CD14-positive monocyte (primary cell): ENCODE results near the gene OR51B2. TPM values are rescaled to one million over a fixed set of nuclear protein-coding genes. Genes with fewer than 3 reads are reported as not detected.
"Not testable (repeated sequence)": the region's sequence is repeated elsewhere in the genome, so short reads cannot be mapped to it uniquely, and the experiment has no call there.

Experiments used
- DNase-seq, 3 donors: peaks; one replicate each; pipeline ENCODE4 v3.0.0-alpha.2; 2011 to 2022
- H2AFZ ChIP-seq: 2 replicates; pipeline ENCODE4 v1.6.0; 2012; ENCODE audit warnings: mild to moderate bottlenecking, low read depth, low read length, inconsistent platforms; ENCODE audit not compliant: insufficient read depth, poor library complexity, severe bottlenecking
- H3K27ac ChIP-seq, 2 donors: 1 replicate in 1 of 2; 2 replicates in 1 of 2; pipeline ENCODE4 v1.5.1; 2012 to 2013; ENCODE audit warnings: low read length in 2 of 2, control low read depth in 1 of 2, inconsistent platforms in 1 of 2, low read depth in 1 of 2, mild to moderate bottlenecking in 1 of 2
- H3K27me3 ChIP-seq, 2 donors: one replicate each; pipeline versions ENCODE4 v1.6.0 to v1.6.1; 2011 to 2013; ENCODE audit warnings: low read length in 2 of 2; ENCODE audit not compliant: control insufficient read depth in 2 of 2, insufficient read depth in 2 of 2
- H3K36me3 ChIP-seq, 2 donors: replicated peaks in 1 of 2; 1 replicate in 1 of 2; 2 replicates in 1 of 2; pipeline versions ENCODE4 v1.5.1 to v1.6.1; 2012 to 2013; ENCODE audit warnings: low read length in 2 of 2, control low read depth in 1 of 2, inconsistent platforms in 1 of 2, mild to moderate bottlenecking in 1 of 2; ENCODE audit not compliant: insufficient read depth in 2 of 2, control insufficient read depth in 1 of 2
- H3K4me1 ChIP-seq, 2 donors: 1 replicate in 1 of 2; 2 replicates in 1 of 2; pipeline versions ENCODE4 v1.5.1 to v1.6.1; 2012 to 2013; ENCODE audit warnings: low read length in 2 of 2, control low read depth in 1 of 2, inconsistent platforms in 1 of 2, mild to moderate bottlenecking in 1 of 2, moderate library complexity in 1 of 2; ENCODE audit not compliant: insufficient read depth in 2 of 2, control insufficient read depth in 1 of 2
- H3K4me2 ChIP-seq: replicated peaks from 2 replicates; pipeline ENCODE3; 2012; ENCODE audit warnings: low read length, moderate library complexity, mild to moderate bottlenecking; ENCODE audit not compliant: poor library complexity, severe bottlenecking; ENCODE audit errors: extremely low read depth
- H3K4me3 ChIP-seq, 3 experiments: fragments of 200-600 bp in 1 of 3; sonication (generic) in 1 of 3; replicated peaks in 1 of 3; 1 replicate in 2 of 3; 2 replicates in 1 of 3; pipeline ENCODE4 v1.5.1; 2011 to 2013; ENCODE audit warnings: low read length in 3 of 3, mild to moderate bottlenecking in 3 of 3, control low read depth in 2 of 3, low read depth in 2 of 3, inconsistent platforms in 1 of 3, moderate library complexity in 1 of 3
- H3K79me2 ChIP-seq: 2 replicates; pipeline ENCODE4 v1.6.0; 2012; ENCODE audit warnings: mild to moderate bottlenecking, control low read depth, inconsistent platforms, low read length, moderate library complexity; ENCODE audit not compliant: insufficient read depth
- H3K9ac ChIP-seq: 2 replicates; pipeline ENCODE4 v1.6.0; 2017; ENCODE audit warnings: low read length, mild to moderate bottlenecking; ENCODE audit not compliant: insufficient read depth, poor library complexity, severe bottlenecking
- H3K9me3 ChIP-seq, 2 donors: replicated peaks in 1 of 2; 1 replicate in 1 of 2; 2 replicates in 1 of 2; pipeline versions ENCODE4 v1.5.1 to v1.6.1; 2012 to 2013; ENCODE audit warnings: low read length in 2 of 2, control low read depth in 1 of 2; ENCODE audit not compliant: control insufficient read depth in 1 of 2, insufficient read depth in 1 of 2
- H4K20me1 ChIP-seq: 2 replicates; pipeline ENCODE4 v1.6.0; 2012; ENCODE audit warnings: mild to moderate bottlenecking, low read length, control low read depth, moderate library complexity; ENCODE audit not compliant: insufficient read depth
- H3K27ac Mint-ChIP-seq, 7 donors: one replicate each; pipeline ENCODE4 v1.8.0; 2020; ENCODE audit warnings: mild to moderate bottlenecking in 7 of 7, mixed read lengths in 7 of 7, moderate library complexity in 6 of 7, inconsistent platforms in 2 of 7
- H3K27me3 Mint-ChIP-seq, 3 donors: one replicate each; pipeline ENCODE4 v1.8.0; 2021 to 2022; ENCODE audit warnings: low read depth in 3 of 3, mild to moderate bottlenecking in 3 of 3, mixed read lengths in 3 of 3, moderate library complexity in 3 of 3, inconsistent platforms in 1 of 3
- H3K36me3 Mint-ChIP-seq, 2 donors: one replicate each; pipeline ENCODE4 v1.8.0; 2020; ENCODE audit warnings: mixed read lengths in 2 of 2, inconsistent platforms in 1 of 2, mild to moderate bottlenecking in 1 of 2
- H3K4me1 Mint-ChIP-seq: one replicate; pipeline ENCODE4 v1.8.0; 2020; ENCODE audit warnings: mild to moderate bottlenecking, mixed read lengths
- H3K4me3 Mint-ChIP-seq, 2 donors: one replicate each; pipeline ENCODE4 v1.8.0; 2020; ENCODE audit warnings: mild to moderate bottlenecking in 2 of 2, mixed read lengths in 2 of 2, moderate library complexity in 1 of 2
- H3K9me3 Mint-ChIP-seq, 7 donors: one replicate each; pipeline ENCODE4 v1.8.0; 2020 to 2022; ENCODE audit warnings: mixed read lengths in 7 of 7, mild to moderate bottlenecking in 6 of 7, moderate library complexity in 6 of 7, inconsistent platforms in 2 of 7
- WGBS: methylation state at CpG from one replicate; pipeline ENCODE4 v1.1.5; 2013; ENCODE audit warnings: missing lambda C conversion rate; ENCODE audit not compliant: insufficient coverage; 5-methylcytosine and 5-hydroxymethylcytosine counted together
- intact Hi-C, 2 donors: fragments of 100-400 bp; cut with micrococcal nuclease; formaldehyde crosslinking; loops; one replicate each; pipeline versions ENCODE4 v1.15.0 to v1.15.1; 2023
- polyA plus RNA-seq, 3 donors: library from polyadenylated mRNA; depleted of rRNA in 1 of 3; unstranded in 2 of 3; stranded (reverse) in 1 of 3; fragments of 300-500 nt in 2 of 3; fragments of >200 nt in 1 of 3; fragmentation: Illumina TruSeq in 2 of 3; gene quantifications; 1 replicate in 2 of 3; 2 replicates in 1 of 3; pipeline ENCODE4 v1.2.3, GENCODE V29; 2012 to 2021
- TF ChIP-seq, protein P1 (sequence below): fragments of 200-600 bp; IDR thresholded peaks from one replicate; pipeline ENCODE4 v1.8.0; 2022; ENCODE audit warnings: antibody characterized with exemption, mild to moderate bottlenecking

OR51B2 gene
- polyA plus RNA-seq, 3 donors = not detected

- Histone ChIP-seq H3K79me2 (no peaks in the 10 kb centered on the region), H3K36me3 (no peaks in the 10 kb centered on the region), H3K27me3 (no peaks in the 10 kb centered on the region), H3K9me3 (no peaks in the 10 kb centered on the region), H3K4me2 (no peak within 1 kb of the TSS), H3K4me1 (no peaks in the 10 kb centered on the region), H2AFZ (no peak within 1 kb of the TSS), H4K20me1 (no peaks in the 10 kb centered on the region), H3K27ac (no peak within 1 kb of the TSS), H3K4me3 (no peak within 1 kb of the TSS), H3K9ac (no peak within 1 kb of the TSS)
- WGBS = 100% methylated on average over 2 of the region's 6 CpGs
- DNase-seq = no peak
- H3K4me1 Mint-ChIP-seq = no peaks in the 10 kb centered on the region
- peaks cover 0 to 5% (median 1%) of the 10 kb centered on the region in 7 donors for H3K9me3 Mint-ChIP-seq
- no peak within 1 kb of the TSS for H3K4me3 Mint-ChIP-seq
- H3K27ac Mint-ChIP-seq = no peak within 1 kb of the TSS
- H3K27me3 Mint-ChIP-seq = peaks cover 0 to 2% (median 0%) of the 10 kb centered on the region in 3 donors
- intact Hi-C loops = no loop called here
- TF ChIP-seq, protein P1, sequence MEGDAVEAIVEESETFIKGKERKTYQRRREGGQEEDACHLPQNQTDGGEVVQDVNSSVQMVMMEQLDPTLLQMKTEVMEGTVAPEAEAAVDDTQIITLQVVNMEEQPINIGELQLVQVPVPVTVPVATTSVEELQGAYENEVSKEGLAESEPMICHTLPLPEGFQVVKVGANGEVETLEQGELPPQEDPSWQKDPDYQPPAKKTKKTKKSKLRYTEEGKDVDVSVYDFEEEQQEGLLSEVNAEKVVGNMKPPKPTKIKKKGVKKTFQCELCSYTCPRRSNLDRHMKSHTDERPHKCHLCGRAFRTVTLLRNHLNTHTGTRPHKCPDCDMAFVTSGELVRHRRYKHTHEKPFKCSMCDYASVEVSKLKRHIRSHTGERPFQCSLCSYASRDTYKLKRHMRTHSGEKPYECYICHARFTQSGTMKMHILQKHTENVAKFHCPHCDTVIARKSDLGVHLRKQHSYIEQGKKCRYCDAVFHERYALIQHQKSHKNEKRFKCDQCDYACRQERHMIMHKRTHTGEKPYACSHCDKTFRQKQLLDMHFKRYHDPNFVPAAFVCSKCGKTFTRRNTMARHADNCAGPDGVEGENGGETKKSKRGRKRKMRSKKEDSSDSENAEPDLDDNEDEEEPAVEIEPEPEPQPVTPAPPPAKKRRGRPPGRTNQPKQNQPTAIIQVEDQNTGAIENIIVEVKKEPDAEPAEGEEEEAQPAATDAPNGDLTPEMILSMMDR = no peak
- no peaks in the 10 kb centered on the region for H3K36me3 Mint-ChIP-seq
Observed at GRCh38 chr11:5343474-5344335, 19.6 kb upstream of the OR51B2 start, which contains the start of gene OR51B5. OR51B5 (minus strand) TSS chr11:5343524; CDS start chr11:5343524, 0 bp downstream.

DNA sequence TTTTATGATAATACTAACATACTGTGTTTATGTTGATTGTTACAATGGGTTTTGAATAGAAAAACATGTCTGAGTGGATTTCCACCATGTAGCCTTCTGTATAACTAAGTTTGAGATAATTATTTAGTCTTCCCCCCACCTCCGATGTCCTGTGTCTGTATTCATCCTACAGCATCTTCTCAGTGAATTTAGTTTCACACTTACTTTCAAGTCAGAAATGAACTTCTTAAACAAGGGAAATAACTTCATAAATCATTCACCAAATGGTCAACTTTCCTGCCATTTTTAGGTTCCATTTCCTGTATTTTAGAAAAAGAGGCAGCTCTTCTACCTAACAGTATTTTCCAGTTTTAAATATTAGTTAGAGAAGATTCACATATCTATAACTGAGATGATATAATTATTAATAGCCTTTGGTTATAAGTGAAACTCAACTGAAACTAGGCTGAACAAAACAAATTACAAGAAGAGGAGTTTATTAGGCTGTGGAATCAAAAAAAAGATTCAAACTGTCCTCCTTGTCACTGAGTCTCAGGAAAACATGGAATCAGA, 15.8 kb upstream of the OR51B2 start:
- H3K27ac Mint-ChIP-seq = no peak overlapping the region
- Histone ChIP-seq H3K4me2 (no peak overlapping the region), H3K4me1 (no peaks in the 10 kb centered on the region), H2AFZ (no peak overlapping the region), H3K79me2 (no peaks in the 10 kb centered on the region), H3K9ac (no peak overlapping the region), H4K20me1 (no peaks in the 10 kb centered on the region), H3K9me3 (no peaks in the 10 kb centered on the region), H3K27me3 (no peaks in the 10 kb centered on the region), H3K27ac (no peak overlapping the region), H3K4me3 (no peak overlapping the region), H3K36me3 (no peaks in the 10 kb centered on the region)
- no peaks in the 10 kb centered on the region for H3K36me3 Mint-ChIP-seq
- H3K4me3 Mint-ChIP-seq = no peak overlapping the region
- H3K4me1 Mint-ChIP-seq = no peaks in the 10 kb centered on the region
- peaks cover 0 to 3% (median 3%) of the 10 kb centered on the region in 3 donors for H3K27me3 Mint-ChIP-seq
- TF ChIP-seq, protein P1 = no peak
- WGBS = no CpG with 5 or more reads among the region's 1 CpG
- DNase-seq = no peak
- intact Hi-C loops = no loop called here
- H3K9me3 Mint-ChIP-seq = peaks cover 0 to 4% (median 1%) of the 10 kb centered on the region in 7 donors

DNA sequence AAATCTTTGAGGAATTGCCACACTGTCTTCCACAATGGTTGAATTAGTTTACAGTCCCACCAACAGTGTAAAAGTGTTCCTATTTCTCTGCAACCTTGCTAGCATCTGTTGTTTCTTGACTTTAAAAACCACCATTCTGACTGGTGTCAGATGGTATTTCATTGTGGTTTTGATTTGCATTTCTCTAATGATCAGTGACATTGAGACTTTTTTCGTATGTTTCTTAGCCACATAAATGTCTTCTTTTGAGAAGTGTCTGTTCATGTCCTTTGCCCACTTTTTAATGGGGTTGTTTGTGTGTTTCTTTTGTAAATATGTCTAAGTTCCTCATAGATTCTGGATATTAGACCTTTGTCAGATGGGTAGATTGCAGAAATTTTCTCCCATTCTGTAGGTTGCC, 13.2 kb upstream of the OR51B2 start:
- H3K27me3 ChIP-seq, H4K20me1 ChIP-seq, H3K9me3 Mint-ChIP-seq, H3K4me3 ChIP-seq, H3K36me3 Mint-ChIP-seq, H3K27me3 Mint-ChIP-seq, H3K4me3 Mint-ChIP-seq, DNase-seq, H3K9me3 ChIP-seq, H3K36me3 ChIP-seq, H3K27ac Mint-ChIP-seq, H3K4me1 Mint-ChIP-seq, H3K4me1 ChIP-seq, H3K79me2 ChIP-seq, H3K27ac ChIP-seq, intact Hi-C loops, H3K4me2 ChIP-seq, H2AFZ ChIP-seq, H3K9ac ChIP-seq: not testable (repeated sequence)
- no CpG with 5 or more reads among the region's 1 CpG for WGBS
